ENCODE measurements around the gene SOX6. TPM values are rescaled to one million over a fixed set of nuclear protein-coding genes. Genes with fewer than 3 reads are reported as not detected.

SOX6 gene
- total and polyA plus RNA-seq, 2 donors (not counting 3 experiments of a cell fraction or from before 2014, with no cell fraction given): 0.14 to 3.7 TPM

DNA sequence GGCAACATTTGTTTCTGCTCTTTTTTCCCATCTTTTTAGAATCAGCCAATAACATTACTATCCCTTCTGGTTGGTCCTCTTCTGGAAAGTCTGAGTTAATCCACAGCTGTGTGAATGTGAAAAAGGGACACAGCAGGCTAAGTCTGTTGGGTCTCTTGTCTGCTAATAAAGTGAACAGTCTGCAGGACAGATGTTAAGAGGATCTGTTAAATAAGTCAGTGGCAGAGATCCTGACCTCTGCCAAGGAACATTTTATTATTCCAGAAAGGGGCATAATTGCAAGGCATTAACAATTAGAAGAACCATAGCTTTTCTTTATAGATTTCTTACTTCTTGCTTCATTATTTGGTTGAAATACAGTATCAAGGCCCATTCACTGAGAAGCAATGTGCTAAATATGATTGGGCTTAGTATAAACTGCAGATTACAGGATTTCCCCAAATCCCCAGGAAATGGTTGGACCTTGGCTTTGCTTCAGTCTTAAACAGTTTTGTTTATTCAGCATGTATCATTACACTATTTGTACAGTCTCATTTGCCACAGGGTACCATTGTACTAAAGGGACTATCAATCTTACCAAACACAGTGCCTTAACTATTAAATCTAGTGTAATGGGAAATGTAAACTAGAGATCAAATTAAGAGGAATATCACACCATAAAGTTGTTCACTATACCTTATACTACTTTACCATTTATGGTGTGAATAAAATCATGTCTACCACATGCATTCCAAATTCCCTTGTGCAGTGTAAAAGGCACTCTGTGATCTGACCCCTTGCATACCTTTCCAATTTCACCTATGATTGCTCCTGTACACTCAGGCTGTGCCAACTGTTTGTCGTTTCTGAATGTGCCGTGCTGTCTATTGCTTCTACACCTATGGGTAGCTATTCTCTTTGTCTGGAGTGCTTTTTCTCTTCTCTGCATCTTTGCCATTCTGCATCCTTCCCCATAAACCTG is 274.0 kb downstream of the SOX6 start:
- H4K20me1 ChIP-seq (replicated peaks; ENCODE audit: control insufficient read depth, extremely low read depth, insufficient read depth, low read length): no peaks in the 10 kb centered on the region
- H2AFZ ChIP-seq (ENCODE audit: low read depth, low read length): no peak overlapping the region
- no peaks in the 10 kb centered on the region for H3K9me3 ChIP-seq (replicated peaks; ENCODE audit: control insufficient read depth, insufficient read depth, low read length)
- dilution Hi-C loops (cut with MboI; ENCODE audit: extremely low pct_ligation_motif_present, low sequenced_read_pairs) (no loop called here), intact Hi-C loops (cut with micrococcal nuclease) (no loop called here)
- H3K36me3 ChIP-seq (ENCODE audit: control insufficient read depth in 2 of 2, extremely low read depth in 1 of 2, insufficient read depth in 2 of 2, low read length in 2 of 2): no peaks in the 10 kb centered on the region
- DNase-seq (ENCODE audit: low read depth, low spot score): peak; percentile 3
- TF ChIP-seq GATA2 (IDR thresholded peaks at IDR 0.05; ENCODE audit: insufficient read depth, insufficient read length, low read depth, low read length) (no peak), EZH2 (IDR thresholded peaks at IDR 0.05; ENCODE audit: borderline replicate concordance, low read depth, low read length, severe bottlenecking) (no peak), MYC (IDR thresholded peaks at IDR 0.05; ENCODE audit: low read depth, low read length) (no peak), JUN (IDR thresholded peaks at IDR 0.05; ENCODE audit: borderline replicate concordance, insufficient read depth, insufficient read length, low read depth) (no peak), POLR2A (IDR thresholded peaks at IDR 0.05; ENCODE audit: low read depth, low read length) (no peak), FOS (IDR thresholded peaks at IDR 0.05; ENCODE audit: borderline replicate concordance, insufficient read depth, low read length) (no peak), MAX (IDR thresholded peaks at IDR 0.05; ENCODE audit: insufficient read depth, insufficient read length) (no peak)
- TF ChIP-seq, protein P1, sequence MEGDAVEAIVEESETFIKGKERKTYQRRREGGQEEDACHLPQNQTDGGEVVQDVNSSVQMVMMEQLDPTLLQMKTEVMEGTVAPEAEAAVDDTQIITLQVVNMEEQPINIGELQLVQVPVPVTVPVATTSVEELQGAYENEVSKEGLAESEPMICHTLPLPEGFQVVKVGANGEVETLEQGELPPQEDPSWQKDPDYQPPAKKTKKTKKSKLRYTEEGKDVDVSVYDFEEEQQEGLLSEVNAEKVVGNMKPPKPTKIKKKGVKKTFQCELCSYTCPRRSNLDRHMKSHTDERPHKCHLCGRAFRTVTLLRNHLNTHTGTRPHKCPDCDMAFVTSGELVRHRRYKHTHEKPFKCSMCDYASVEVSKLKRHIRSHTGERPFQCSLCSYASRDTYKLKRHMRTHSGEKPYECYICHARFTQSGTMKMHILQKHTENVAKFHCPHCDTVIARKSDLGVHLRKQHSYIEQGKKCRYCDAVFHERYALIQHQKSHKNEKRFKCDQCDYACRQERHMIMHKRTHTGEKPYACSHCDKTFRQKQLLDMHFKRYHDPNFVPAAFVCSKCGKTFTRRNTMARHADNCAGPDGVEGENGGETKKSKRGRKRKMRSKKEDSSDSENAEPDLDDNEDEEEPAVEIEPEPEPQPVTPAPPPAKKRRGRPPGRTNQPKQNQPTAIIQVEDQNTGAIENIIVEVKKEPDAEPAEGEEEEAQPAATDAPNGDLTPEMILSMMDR (IDR thresholded peaks at IDR 0.05; ENCODE audit: extremely low read depth in 1 of 2, insufficient read depth in 1 of 2, low read depth in 1 of 2, low read length in 2 of 2): no peak
- no peaks in the 10 kb centered on the region for H3K4me1 ChIP-seq (ENCODE audit: control insufficient read depth, extremely low read depth, insufficient read depth, low read length)
- no peak overlapping the region for H3K4me2 ChIP-seq (ENCODE audit: insufficient read depth, low read length)
- H3K9ac ChIP-seq (replicated peaks; ENCODE audit: extremely low read depth, insufficient read depth, low read length): no peak overlapping the region
- no peaks in the 10 kb centered on the region for H3K79me2 ChIP-seq (ENCODE audit: control insufficient read depth, insufficient read depth, low read length)
- no TSS peak for BruUV-seq (replicated peaks)
- ChIA-PET CTCF (no interaction called here), POLR2A (no interaction called here)
- no peak overlapping the region for H3K4me3 ChIP-seq (replicated peaks in 1 of 3; ENCODE audit: insufficient read depth in 1 of 3, low read depth in 1 of 3, low read length in 3 of 3)
- FAIRE-seq: no peak
- H3K27me3 ChIP-seq (ENCODE audit: control insufficient read depth in 2 of 2, insufficient read depth in 2 of 2, low read length in 2 of 2): no peaks in the 10 kb centered on the region
- H3K27ac ChIP-seq (ENCODE audit: insufficient read depth, low read depth, low read length): no peak overlapping the region
- H3K9me1 ChIP-seq (replicated peaks; ENCODE audit: control insufficient read depth, extremely low read depth, insufficient read depth, low read length): no peaks in the 10 kb centered on the region
